Tibial nerve (tissue), 4 donors: Measurements from ENCODE around the gene ZNF385B. TPM values are rescaled to one million over a fixed set of nuclear protein-coding genes. Genes with fewer than 3 reads are reported as not detected.

ENCODE experiments used
- DNase-seq, 2 donors: peaks; one replicate each; pipeline ENCODE4 v3.0.0-alpha.2; 2019; ENCODE audit warnings: low spot score in 2 of 2
- H3K27ac ChIP-seq, 4 donors: fragments of 200-600 bp; sonication (generic) in 3 of 4; one replicate each; pipeline ENCODE4 v1.5.1; 2017 to 2019; ENCODE audit warnings: mild to moderate bottlenecking in 1 of 4
- H3K27me3 ChIP-seq, 2 donors: fragments of 200-600 bp; sonication (generic) in 1 of 2; one replicate each; pipeline versions ENCODE4 v1.5.1 to v1.6.0; 2017 to 2019
- H3K36me3 ChIP-seq, 3 donors: fragments of 200-600 bp; sonication (generic); one replicate each; pipeline ENCODE4 v1.5.1; 2018 to 2019
- H3K4me1 ChIP-seq, 4 donors: fragments of 200-600 bp; sonication (generic) in 3 of 4; one replicate each; pipeline ENCODE4 v1.5.1; 2017 to 2019
- H3K4me3 ChIP-seq, 4 donors: fragments of 200-600 bp; sonication (generic) in 3 of 4; one replicate each; pipeline ENCODE4 v1.5.1; 2017 to 2019; ENCODE audit warnings: mild to moderate bottlenecking in 1 of 4, moderate library complexity in 1 of 4
- H3K9me3 ChIP-seq, 4 donors: fragments of 200-600 bp; sonication (generic) in 3 of 4; one replicate each; pipeline ENCODE4 v1.5.1; 2017 to 2019
- EP300 ChIP-seq, 2 donors: sonication (generic); formaldehyde crosslinking; IDR thresholded peaks; one replicate each; pipeline ENCODE4 v1.6.1; 2017; ENCODE audit warnings: antibody characterized with exemption in 2 of 2, mild to moderate bottlenecking in 1 of 2
- POLR2A ChIP-seq, 2 donors: fragments of 450-650 bp; IDR thresholded peaks; one replicate each; pipeline ENCODE4 v1.6.1; 2017; ENCODE audit warnings: antibody characterized with exemption in 2 of 2, mild to moderate bottlenecking in 2 of 2, moderate library complexity in 2 of 2
- WGBS, 2 donors: methylation state at CpG; one replicate each; pipeline ENCODE4 v1.1.5; 2018; 5-methylcytosine and 5-hydroxymethylcytosine counted together
- total RNA-seq, 4 donors: library from RNA; depleted of rRNA; stranded (reverse); fragments of >200 nt; gene quantifications; one replicate each; pipeline ENCODE4 v1.1.0, GENCODE V29; 2016
- TF ChIP-seq, protein P1 (sequence below), 5 experiments: fragments of 200-600 bp in 3 of 5; fragments of 450-650 bp in 2 of 5; sonication (generic) in 3 of 5; IDR thresholded peaks; one replicate each; pipeline ENCODE4 v1.5.1; 2016 to 2019; ENCODE audit warnings: antibody characterized with exemption in 5 of 5, mild to moderate bottlenecking in 3 of 5, moderate library complexity in 2 of 5

ZNF385B gene
- total RNA-seq, 4 donors from 2014 or later = 1.2 to 3.9 (median 2.6) TPM

DNA sequence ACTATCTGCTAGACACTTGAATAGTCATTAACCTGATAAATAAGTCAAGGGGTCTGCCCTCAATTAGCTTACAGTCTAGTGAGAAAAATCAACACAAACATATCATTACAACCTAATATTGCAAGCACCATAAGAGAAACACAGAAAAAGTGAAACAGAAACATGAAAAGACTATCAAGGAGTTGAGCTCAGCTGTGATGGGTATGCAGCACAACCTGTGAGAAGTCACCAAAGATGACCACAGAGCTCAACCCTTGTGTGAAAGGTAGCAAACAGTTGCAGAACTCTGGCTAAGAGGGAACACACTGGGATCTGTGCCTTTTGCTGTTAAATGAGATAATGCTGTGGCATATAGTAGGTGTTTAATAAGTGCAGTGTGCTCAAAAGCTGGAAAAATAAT lies 11.7 kb downstream of the ZNF385B start:
- no peaks in the 10 kb centered on the region for H3K36me3 ChIP-seq
- DNase-seq = no peak
- no peak overlapping the region for H3K4me3 ChIP-seq
- H3K27ac ChIP-seq = no peak overlapping the region
- H3K27me3 ChIP-seq = no peaks in the 10 kb centered on the region
- H3K4me1 ChIP-seq = no peaks in the 10 kb centered on the region
- H3K9me3 ChIP-seq = no peaks in the 10 kb centered on the region
- TF ChIP-seq POLR2A (IDR thresholded peaks at IDR 0.05) = no peak
- no peak for TF ChIP-seq EP300 (IDR thresholded peaks at IDR 0.05)
- TF ChIP-seq, protein P1, sequence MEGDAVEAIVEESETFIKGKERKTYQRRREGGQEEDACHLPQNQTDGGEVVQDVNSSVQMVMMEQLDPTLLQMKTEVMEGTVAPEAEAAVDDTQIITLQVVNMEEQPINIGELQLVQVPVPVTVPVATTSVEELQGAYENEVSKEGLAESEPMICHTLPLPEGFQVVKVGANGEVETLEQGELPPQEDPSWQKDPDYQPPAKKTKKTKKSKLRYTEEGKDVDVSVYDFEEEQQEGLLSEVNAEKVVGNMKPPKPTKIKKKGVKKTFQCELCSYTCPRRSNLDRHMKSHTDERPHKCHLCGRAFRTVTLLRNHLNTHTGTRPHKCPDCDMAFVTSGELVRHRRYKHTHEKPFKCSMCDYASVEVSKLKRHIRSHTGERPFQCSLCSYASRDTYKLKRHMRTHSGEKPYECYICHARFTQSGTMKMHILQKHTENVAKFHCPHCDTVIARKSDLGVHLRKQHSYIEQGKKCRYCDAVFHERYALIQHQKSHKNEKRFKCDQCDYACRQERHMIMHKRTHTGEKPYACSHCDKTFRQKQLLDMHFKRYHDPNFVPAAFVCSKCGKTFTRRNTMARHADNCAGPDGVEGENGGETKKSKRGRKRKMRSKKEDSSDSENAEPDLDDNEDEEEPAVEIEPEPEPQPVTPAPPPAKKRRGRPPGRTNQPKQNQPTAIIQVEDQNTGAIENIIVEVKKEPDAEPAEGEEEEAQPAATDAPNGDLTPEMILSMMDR (IDR thresholded peaks at IDR 0.05) = no peak

DNA sequence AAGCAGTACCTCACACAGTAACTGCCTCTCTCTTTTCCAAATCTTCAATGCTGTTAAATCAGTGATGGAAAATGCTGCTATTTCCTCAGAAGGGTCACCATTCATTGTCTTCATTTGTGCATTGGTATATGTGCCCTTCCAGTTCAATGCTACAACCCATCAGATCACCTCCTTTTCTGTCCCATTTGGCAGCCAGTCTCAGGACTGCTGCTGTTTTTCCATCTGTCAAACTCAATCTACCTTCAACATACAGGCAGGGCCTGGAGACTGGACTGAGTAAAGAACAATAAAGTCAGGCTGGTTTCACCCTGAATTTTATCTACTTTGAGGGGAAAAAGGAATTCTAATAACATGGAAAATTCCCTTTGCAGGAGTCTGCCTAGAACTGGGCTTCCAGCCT lies 17.9 kb downstream of the ZNF385B start:
- DNase-seq = no peak
- TF ChIP-seq POLR2A (IDR thresholded peaks at IDR 0.05) = no peak
- TF ChIP-seq EP300 (IDR thresholded peaks at IDR 0.05) = no peak
- TF ChIP-seq, protein P1 (IDR thresholded peaks at IDR 0.05) = no peak
- Histone ChIP-seq H3K27me3 (no peaks in the 10 kb centered on the region), H3K27ac (no peak overlapping the region), H3K36me3 (no peaks in the 10 kb centered on the region), H3K4me3 (no peak overlapping the region), H3K4me1 (no peaks in the 10 kb centered on the region), H3K9me3 (no peaks in the 10 kb centered on the region)

DNA sequence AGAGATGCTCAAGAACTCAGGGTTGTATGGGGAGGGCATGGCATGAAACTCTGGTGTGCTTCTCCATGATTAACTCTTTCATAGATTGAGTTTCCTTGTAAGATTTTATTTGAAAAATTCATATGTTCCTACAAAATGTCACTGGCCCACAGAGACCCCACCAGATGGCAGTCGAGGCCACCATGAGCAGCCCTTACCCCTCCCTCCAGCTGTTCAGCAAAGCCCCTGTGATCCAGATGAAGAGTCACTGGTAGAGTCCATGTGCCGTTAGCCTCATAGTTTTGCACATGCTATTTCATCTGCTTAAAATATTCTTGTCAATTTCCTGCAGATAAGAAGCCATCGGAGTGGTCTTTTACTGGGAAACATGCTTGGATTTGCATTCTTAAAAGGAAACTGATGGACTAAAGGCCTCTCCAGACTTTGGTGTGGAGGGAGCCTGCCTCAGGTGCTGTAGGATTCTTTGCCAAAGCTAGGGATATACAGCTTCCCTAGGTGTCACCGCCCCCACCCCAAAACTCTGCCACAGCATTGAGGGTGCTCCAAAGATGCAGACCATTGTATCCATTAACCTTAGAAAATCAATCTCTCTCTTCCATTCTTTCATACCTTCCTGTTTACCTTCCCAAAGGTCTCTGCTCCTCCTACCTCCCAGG lies 18.8 kb downstream of the ZNF385B start:
- WGBS, 2 donors = 37 to 47% methylated on average over 4 of the region's 4 CpGs
- H3K4me3 ChIP-seq = no peak overlapping the region

DNA sequence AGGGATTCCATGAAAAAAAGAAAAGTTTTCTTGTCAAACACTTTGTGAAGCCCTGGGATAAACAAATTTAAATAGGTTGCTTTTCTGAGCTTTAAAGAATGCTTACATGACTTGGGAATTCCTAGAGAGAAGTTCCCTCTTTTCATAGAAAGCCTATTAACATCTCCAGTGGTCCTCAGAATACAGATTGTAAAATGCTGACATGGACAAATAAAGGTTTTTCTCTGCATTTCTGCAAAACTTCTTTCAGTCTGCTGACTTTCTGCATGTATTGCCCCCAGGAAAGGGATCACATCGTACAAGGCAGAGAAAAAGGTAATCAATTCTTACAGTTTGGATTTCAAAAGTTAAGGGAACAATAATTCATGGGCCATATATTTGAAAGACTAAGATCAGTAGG lies 20.6 kb downstream of the ZNF385B start:
- no peak overlapping the region for H3K27ac ChIP-seq
- no peak overlapping the region for H3K4me3 ChIP-seq
- TF ChIP-seq, protein P1 (IDR thresholded peaks at IDR 0.05) = no peak
- no peak for TF ChIP-seq EP300 (IDR thresholded peaks at IDR 0.05)
- no peak for TF ChIP-seq POLR2A (IDR thresholded peaks at IDR 0.05)
- H3K9me3 ChIP-seq = no peaks in the 10 kb centered on the region
- H3K36me3 ChIP-seq = no peaks in the 10 kb centered on the region
- 79 to 81% methylated on average over 1 of the region's 1 CpG for WGBS, 2 donors
- DNase-seq = no peak
- H3K27me3 ChIP-seq = no peaks in the 10 kb centered on the region
- no peaks in the 10 kb centered on the region for H3K4me1 ChIP-seq

More for the DNA sequence above, 18.8 kb downstream of the ZNF385B start:
- no peaks in the 10 kb centered on the region for H3K9me3 ChIP-seq
- TF ChIP-seq, protein P1 (IDR thresholded peaks at IDR 0.05) = no peak
- TF ChIP-seq POLR2A (IDR thresholded peaks at IDR 0.05) (no peak), EP300 (IDR thresholded peaks at IDR 0.05) (no peak)
- no peaks in the 10 kb centered on the region for H3K27me3 ChIP-seq
- no peak overlapping the region for H3K27ac ChIP-seq
- no peaks in the 10 kb centered on the region for H3K4me1 ChIP-seq
- DNase-seq = no peak
- no peaks in the 10 kb centered on the region for H3K36me3 ChIP-seq

DNA sequence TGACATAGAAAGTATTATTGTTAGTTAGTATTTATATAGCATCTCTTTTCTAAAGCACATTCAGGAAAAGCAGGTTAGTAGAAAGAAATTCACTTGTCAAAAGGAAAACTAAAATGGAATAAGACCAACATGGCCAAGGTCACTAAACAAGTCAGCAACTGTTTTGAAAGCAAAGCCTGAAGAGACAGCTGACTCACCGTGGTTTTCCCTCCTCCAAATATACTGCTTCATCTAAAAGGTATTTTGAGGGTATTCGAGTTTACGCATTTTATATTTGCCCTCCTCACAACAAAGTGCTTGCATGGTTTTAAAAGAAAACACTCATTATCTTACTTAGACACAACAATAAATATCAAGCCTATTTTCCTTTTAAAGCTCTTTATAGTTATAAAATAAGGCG lies 24.0 kb downstream of the ZNF385B start:
- TF ChIP-seq EP300 (IDR thresholded peaks at IDR 0.05) = no peak
- TF ChIP-seq POLR2A (IDR thresholded peaks at IDR 0.05) = no peak
- TF ChIP-seq, protein P1 (IDR thresholded peaks at IDR 0.05) = no peak
- 66 to 68% methylated on average over 4 of the region's 4 CpGs for WGBS, 2 donors
- Histone ChIP-seq H3K27ac (no peak overlapping the region), H3K27me3 (no peaks in the 10 kb centered on the region), H3K9me3 (no peaks in the 10 kb centered on the region), H3K36me3 (no peaks in the 10 kb centered on the region), H3K4me3 (no peak overlapping the region), H3K4me1 (no peaks in the 10 kb centered on the region)
- DNase-seq = no peak
